DMS153 (cell line): Measurements from ENCODE around the gene ERBB4.

ENCODE experiments used
- DNase-seq: peaks from one replicate; lab custom pipeline; 2025; lab: John Stamatoyannopoulos, UW

The ERBB4 gene

GRCh38 chr2:211349031-211349430, 1189.6 kb downstream of the ERBB4 start:
- no peak for DNase-seq

DNA sequence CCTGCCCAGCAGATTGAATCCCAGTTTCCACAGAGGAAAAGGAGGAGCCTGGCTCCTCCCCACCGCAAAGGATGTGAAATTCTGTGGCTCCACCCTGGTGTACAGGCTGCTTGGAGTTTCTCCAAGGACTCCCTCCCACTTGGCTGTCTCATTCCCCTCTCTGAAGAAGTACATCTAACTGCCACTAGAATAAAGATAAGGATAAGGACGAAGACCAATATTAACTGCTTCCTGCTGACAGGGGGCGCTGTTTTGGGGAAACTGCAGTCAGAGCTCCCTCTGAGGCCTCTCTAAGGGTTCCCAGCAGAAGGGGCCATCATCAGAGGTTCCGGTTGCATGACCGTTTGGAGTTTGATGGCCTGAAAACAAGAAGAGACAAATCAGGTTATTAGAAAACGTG, 1191.3 kb downstream of the ERBB4 start:
- DNase-seq = no peak

DNA sequence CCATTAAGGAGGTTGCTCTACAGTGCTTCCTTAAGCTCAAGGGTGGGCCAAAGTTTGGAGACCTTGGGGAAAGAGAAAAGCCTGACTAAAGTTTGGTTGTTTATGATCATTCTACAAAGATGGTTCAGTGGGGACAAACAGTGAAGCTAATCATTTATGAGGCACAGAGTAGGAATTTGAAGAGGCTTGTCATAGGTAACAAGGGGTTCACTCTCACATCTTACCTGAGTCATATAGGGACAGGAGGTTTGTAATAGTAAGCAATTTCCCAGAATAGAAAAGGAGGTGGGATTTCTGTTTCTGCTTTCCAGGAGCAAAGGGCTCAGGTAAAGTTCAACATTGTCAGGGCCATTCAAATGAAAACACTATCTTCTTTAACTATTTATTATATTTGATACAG, 1194.3 kb downstream of the ERBB4 start:
- DNase-seq = no peak

DNA sequence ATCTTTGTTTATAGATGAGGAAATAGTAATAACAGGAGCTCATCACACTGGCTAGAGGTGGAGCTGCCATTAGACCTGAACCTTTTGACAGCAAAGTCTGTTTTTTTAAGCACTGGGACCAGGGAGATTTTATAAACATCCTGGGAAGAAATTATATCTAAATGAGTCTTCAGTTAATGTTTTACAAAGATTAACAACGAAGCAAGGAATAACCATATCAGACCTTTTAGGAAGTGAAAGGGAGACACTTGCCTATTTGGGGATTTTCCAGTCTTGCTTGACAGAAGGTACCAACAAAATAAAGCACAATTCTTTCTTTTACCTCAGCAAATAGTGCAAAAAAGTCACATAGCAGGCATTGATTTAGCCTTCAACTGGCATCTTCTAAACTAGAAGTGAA, 1205.2 kb downstream of the ERBB4 start:
- DNase-seq = no peak

DNA sequence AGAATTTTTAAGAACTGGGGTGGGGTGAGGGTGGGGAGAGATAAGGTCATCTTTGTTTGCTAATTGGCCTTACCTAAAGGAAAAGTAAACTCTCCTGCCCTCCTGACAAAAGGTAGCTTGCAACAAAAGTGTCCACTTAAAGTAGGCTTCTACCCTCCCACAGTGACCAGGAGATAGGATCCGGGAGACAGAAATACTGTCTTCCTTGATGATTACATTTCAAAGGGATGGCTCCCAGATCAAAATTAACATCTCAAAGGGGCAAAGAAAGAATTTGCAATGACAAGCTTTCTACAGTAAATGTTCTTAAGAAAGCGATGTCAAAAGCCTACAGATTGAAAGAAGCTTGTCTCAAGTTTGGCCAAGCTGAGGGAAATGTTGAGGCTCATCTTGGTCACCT, 1206.9 kb downstream of the ERBB4 start:
- no peak for DNase-seq

- DNase-seq = no peak
These were observed 1208.7 kb downstream of the ERBB4 start for GRCh38 chr2:211329882-211330281.

DNA sequence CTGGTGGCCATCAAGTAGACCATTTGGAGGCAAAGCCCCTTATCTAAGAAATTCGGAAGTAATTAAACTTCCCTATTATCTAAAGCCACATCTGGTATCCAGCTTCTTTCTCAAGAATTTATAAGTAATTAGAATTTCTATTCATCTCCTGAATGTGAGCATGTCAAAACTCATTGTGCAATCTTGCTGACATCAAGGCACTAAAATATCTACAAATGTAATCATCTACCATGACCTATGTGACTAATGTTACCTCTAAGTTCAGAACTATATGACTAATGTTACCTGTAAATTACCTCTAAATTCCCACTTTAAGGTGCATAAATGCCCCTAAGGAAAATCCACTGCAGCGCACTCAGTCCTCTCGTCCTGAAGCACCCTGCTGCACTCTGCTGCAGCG, 1209.2 kb downstream of the ERBB4 start:
- no peak for DNase-seq

DNA sequence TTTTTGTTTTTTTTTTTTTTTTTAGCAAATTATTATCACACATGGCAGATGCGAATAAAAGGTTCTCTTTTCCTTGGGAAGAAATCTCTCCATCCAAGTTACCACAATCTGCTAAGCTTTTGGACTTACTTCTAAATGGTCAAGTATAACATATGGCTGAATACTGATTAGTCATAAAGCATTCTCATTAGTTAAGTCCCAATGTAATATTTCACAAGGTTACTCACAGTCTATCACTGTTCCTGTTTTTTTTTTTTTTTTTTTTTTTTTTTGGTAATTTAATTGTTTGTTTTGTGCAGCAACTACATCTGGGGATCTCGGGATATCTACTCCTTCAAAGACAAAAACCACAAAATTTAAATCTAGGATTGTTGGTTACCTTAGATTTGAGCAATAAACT, 1210.5 kb downstream of the ERBB4 start:
- no peak for DNase-seq
